OCI-LY1 (cell line): Measurements from ENCODE around the gene ZNF892.

ENCODE experiments used
- EZH2 ChIP-seq: fragments of 200-600 bp; sonication (generic), shearing (Covaris generic); IDR thresholded peaks from 2 replicates; pipeline ENCODE4 v1.8.0; 2017; ENCODE audit warnings: borderline replicate concordance, mixed run types, mild to moderate bottlenecking, antibody characterized with exemption, low read length, moderate library complexity, mixed read lengths
- TF ChIP-seq, protein P1 (sequence below): fragments of 200-600 bp; sonication (generic), shearing (Covaris generic); IDR thresholded peaks from 2 replicates; pipeline ENCODE4 v1.5.1; 2017; ENCODE audit warnings: mild to moderate bottlenecking, antibody characterized with exemption, low read length, moderate library complexity, mixed read lengths

DNA sequence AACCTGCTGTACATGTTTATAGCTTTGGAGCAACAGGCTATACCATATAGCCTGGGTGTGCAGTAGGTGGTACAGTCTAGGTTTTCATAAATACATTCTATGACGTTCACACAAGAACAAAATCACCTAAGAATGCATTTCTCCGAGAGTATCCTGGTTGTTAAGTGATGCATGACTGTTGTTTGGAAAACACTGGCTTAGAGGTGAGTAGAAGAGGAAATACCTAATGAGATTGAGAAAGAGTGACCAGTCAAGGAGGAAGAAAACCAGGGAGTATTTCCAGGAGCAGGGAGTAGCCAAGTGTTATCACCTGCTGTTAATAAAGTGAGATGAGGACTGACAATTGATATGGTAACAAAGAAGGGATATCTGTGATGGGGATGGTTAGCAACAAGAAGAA is 2.9 kb upstream of the ZNF892 start:
- TF ChIP-seq, protein P1, sequence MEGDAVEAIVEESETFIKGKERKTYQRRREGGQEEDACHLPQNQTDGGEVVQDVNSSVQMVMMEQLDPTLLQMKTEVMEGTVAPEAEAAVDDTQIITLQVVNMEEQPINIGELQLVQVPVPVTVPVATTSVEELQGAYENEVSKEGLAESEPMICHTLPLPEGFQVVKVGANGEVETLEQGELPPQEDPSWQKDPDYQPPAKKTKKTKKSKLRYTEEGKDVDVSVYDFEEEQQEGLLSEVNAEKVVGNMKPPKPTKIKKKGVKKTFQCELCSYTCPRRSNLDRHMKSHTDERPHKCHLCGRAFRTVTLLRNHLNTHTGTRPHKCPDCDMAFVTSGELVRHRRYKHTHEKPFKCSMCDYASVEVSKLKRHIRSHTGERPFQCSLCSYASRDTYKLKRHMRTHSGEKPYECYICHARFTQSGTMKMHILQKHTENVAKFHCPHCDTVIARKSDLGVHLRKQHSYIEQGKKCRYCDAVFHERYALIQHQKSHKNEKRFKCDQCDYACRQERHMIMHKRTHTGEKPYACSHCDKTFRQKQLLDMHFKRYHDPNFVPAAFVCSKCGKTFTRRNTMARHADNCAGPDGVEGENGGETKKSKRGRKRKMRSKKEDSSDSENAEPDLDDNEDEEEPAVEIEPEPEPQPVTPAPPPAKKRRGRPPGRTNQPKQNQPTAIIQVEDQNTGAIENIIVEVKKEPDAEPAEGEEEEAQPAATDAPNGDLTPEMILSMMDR = no peak
- TF ChIP-seq EZH2 = no peak
